Stimulated activated CD4-positive, alpha-beta T cell treated with anti-CD3 and anti-CD28 coated beads, Interleukin-4, amount 100 ng/mL, for 1 hour (primary cell): ENCODE data around the gene KRT33A.
A peak's percentile ranks its signal among the peaks of the same experiment; 100 is the strongest.
"Not testable (repeated sequence)": the region's sequence is repeated elsewhere in the genome, so short reads cannot be mapped to it uniquely, and the experiment has no call there.

ENCODE experiments used
- DNase-seq: peaks from one replicate; pipeline ENCODE4 v3.0.0-alpha.2; 2020

Gene KRT33A

DNA sequence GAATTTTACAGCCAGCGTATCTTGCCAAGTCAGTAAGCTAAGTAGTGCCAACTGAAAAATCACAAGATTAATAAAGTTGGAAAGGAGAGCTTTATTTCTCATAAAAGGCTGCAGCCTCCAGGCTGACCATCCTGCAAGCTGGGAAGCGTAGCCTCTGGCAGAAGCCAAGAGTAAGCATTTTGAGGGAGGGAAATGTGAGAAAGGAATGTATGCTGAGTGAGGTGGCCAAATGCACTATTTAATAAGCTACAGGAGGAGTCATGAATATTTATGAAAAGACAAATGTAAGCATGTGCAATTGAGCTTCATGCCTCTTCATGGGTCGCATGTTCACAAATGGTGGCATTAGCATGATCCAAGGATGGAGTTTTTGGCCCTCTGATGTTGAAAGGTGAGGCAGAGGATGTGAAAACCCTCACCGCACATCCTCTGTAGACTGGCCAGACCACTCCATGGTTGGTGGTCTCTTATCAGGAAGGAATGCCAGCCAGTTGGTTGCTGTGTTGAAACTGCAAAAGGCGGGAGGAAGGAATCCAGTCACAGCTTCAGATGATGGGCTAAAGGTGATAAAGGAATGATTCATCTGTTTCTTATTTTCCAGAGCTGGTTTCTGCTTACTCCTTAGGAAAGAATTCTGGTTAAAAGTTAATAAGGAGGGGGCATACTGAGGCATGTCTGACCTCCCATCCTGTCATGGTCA lies 9.8 kb upstream of the KRT33A start:
- no peak for DNase-seq

DNA sequence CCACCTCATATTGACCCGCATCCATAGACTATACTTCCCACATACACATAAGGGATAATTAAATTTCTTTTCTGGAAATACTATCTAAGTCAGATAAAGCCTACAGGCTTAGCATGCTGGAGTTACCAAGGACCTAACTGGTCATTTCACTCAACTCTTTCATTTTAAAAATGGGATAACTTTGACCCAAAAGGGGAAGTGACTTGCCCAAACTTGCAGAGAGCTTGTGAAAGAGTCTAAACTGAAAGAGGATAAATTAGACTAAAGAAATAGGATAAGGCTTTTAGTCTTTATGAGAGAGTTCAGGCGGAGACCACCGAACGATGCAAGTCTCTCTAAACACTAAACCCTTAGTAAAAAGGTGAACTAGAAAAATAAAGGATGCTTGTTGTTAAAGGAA lies 3.9 kb upstream of the KRT33A start:
- DNase-seq: no peak

DNA sequence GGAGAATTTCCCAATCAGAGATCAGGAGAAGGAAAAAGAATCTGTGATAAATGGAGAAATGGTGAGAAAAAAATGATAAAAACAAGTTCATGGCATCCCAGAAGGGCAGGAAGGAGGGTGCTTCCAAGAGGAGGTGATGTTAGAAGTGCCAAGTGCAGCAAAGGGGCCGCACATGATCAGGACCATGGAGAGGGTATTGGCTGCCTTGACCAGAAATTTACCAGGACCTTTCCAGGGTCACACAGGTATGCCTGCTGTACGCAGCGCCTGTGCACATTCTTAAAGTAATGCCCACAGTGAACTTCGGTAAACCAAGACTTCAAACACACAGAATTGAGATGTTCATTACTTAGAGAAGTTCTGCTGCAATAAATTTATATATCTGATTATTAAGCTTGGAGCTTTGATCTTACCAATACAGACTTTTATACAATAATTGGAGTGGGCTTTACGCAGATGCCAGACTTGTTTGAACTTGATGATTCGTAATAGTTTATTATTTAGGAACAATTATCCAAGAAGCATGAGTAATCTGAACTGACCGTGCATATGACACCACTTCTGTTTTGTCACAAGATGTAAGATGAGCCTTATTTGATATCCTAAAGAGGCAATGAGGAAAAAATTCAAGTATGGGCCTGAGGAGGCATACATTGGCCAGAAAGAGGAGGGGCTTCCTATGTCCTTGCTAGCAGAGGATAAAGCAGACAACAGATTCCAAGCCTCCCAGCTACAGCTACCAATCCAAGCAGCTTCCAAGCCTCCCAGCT lies 2.2 kb upstream of the KRT33A start:
- no peak for DNase-seq

DNA sequence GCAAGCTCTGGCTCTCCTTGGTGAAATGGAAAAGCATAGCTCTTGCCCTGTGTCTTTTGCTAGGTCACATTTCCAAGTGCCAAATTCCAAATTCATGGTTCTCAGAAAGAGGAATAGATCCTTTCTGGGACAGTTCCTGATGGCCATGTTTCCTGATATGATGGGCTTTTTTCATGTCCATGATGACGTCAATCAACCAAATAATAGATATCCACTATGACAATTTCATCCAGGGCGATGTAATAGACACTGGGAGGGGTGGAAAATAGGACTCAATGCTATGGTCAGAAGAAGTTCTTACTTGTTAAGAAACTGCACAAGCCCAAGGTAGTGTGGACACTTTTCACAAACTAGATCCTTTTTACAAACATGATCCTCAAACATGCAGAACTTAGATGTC lies 549 bp upstream of the KRT33A start:
- DNase-seq: no peak

DNA sequence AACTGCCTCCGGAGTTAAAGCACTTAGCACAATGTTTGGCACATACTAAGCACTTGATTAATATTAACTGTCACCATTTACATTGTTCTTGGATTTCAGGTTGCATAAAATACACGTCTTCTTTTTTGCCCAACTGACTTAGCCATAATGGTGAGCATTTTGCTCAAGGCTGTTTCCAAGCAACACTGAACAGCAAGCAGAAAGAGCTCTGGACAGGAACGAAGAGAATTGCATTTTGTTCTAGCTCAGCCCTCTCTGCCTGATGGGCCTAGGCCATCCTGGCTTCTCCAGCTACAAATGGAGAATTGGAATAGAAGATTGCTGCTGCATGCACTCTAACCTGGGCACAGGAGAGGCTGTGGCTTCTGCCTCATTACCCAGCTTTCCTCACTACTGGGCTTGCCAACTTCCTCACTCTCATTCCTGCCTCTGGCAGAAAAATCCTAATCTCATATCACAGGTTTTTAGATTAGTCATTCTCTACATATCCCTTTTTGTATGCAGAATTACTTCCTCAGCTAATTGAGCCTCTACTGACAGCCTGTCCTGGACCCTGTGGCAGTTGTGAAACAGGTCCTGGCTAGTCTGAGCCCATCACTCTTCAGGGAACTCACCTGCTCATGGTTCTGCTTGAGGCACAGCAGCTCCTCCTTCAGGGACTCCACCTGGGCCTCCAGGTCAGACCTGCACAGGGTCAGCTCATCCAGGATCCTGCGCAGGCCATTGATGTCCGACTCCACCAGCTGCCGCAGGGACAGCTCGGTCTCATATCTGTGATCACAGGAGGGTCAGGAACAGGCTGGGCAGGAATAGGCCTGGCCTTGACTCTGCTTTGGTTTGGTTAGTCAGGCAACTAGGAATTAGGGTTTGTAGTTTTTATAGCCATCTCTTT lies 2.5 kb downstream of the KRT33A start:
- no peak for DNase-seq

DNA sequence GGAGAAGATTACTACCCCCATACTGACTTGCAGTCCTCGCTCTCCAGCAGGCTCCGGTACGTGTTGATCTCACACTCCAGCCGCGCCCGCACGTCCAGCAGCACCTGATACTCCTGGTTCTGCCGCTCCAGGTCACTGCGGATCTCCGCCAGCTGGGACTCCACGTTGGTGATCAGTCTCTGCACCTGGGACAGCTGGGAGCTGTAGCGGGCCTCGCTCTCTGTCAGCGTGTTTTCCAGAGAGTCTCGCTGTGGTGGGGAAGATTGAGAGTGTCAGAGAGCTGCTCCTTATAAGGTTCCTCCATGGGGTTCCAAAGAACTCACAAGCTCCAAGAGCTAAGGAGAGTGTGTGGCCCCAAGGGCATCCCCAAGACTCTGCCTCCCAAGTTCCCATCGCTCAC lies 4.2 kb downstream of the KRT33A start:
- not testable (repeated sequence) for DNase-seq

DNA sequence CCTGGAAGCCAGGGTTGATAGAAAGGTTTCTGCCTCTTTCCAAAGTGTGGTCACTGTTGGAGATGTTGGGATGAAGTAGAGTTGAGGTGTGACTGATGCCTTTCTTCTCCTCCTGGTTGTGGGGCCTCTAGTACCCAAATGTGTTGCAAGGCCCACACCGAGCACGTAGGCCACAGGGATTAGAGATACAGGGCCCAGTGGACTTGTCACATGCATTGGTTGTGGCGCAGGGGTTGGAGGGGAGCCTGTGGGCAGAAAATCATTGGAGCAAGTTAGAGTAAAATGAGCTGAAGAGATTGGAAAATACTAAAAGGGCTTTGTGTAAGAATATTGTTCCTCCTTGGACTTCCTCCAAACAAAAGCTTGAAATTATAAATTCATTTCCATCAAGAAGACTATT lies 4.6 kb downstream of the KRT33A start:
- DNase-seq: no peak

DNA sequence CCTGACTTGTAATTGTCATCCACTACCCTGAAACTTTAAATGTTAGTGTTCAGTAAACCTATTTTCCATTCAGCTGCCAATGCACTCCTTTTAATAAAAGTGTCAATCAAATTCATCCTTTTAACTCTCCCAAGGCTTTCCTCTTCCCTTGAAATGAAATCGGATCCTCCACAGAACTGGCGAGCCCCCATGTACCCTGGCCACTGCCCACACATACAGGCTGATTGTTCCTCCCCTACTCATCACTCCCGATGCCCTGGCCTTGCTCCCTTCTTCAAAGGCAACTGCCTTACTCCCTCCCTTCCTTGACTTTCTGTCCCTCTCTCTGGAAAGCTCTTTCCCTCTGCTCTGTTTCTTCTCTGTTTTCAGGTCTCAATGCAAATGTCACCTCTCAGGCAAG lies 7.6 kb downstream of the KRT33A start:
- DNase-seq: no peak

DNA sequence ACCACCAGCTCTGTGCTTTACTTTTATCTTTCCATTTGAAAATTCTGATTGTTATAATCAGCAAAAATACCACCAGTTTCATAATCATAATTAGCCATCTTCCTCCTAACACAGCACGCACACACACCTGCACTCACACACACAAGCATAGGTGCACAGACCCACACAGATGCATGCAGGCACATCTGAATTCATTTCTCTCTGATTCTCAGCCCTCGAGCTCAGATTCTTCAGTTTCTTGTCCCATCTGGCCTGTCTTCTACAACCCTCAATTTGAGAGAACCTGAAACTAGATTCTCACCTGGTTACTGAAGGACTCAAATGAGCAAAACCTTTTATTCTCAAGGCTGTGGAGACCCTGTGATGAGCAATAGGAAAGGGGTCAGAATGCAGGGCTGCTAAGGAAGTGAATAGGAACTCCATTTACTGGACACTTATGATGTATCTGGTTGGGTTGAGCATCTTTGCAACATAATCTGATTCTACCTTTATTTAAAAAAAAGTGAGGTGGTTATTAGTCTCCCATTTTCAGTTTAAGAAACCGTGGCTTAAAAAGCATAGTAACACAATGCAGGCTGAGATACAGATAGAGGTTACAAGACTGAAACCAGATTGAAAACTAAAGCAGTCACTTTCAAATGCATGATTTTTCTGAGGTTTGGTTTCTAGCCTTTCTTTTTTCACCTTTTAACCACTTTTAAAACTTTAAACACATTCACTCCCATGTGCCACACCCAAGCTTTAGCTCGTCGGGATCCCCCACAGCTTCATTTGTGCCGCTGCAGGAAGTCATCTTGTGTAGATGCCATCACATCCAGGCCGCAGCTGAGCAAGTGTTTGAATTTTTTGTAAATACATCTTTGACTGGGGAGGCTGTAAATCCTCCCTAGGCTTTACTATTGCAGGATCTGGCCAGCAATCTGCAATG lies 9.4 kb downstream of the KRT33A start:
- peak; percentile 33 for DNase-seq

DNA sequence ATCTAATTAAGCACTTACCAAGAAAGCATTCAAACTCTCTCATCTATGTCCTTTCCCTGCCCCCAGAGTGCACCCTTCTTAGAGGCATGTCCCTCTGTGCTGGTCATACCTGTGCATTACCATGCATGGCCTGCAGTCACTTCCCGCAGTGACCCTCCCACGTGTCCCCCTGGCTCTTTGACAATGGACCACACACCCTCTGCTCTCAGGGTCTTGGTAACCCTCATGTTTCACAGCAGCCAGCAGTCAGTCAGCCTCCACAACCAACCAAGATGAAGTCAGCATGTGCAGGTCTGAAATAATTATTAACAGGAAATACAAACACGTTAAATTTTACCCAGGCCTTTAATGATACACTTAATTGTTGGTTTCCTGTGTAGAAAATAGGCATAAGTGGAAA lies 10.1 kb downstream of the KRT33A start:
- no peak for DNase-seq

DNA sequence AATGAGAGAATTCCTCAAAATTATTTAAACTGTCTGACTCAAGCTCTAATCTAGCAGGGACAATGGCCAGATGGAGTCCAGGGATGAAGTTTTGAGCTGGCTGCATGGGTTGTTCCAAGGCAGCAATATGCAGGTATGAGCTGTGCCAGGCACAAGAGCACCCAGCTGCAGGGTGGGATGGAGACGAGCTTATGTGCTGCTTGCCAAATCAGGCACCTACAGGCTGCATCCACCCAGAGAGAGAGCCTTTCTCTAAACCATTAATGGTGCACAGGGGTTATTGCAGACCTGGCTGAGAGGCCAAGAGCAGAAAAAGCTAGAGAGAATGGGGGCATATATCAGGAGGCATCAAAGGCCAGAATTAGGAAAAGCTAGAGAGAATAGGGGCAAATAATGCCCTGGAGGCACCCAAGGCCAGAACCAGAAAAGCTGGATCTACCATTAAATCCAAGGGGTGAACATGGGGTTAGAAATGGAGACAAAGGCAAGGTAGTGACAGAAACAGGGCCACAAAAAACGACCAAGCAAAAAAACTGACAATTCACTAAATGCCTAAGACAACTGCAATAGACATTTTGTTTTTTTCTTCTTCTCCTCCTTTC lies 11.0 kb downstream of the KRT33A start:
- DNase-seq: no peak

DNA sequence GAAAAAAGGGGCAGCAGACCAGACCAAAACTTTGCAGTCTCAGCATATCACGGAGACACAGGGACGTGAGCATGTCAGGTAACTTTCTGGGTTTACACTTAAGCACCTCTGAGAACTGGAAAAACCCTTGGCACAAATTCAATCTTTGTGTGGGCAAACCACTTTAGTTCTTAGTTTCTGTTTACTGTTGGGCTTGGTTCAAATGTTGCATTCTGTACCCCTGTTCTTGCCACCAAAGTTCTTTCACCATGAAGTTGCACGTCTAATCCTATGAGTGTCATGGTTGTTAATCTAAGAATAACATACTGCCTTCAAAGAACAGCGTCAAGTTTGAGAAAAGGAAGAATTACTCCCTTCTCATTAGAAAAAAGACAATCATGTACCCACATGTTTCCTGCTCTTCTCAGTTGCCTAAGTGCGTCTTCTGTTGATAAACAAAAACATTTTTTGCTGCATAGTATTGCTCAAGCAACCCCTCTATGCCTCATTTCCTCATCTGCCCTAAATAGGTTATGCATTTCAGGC lies 11.6 kb downstream of the KRT33A start:
- DNase-seq: no peak

DNA sequence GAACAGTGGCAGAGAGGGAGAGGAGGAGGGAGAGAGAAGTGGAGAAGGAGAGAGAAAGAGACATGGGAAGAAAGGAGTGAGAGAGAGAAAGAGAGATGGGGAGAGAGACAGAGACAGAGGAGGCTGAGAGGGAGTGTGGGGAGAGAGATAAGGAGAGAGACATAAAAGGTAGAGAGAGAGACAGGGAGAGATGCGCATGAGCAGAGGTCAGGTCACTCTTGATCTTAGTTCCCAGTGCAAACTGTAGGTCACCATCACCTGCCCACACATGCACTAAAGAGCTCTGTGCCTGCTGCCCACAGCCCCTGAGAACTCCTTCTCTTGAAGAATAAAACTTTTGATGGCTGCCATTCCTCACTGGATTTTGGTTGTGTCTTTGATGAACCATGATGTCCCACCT lies 14.9 kb downstream of the KRT33A start:
- DNase-seq: no peak

DNA sequence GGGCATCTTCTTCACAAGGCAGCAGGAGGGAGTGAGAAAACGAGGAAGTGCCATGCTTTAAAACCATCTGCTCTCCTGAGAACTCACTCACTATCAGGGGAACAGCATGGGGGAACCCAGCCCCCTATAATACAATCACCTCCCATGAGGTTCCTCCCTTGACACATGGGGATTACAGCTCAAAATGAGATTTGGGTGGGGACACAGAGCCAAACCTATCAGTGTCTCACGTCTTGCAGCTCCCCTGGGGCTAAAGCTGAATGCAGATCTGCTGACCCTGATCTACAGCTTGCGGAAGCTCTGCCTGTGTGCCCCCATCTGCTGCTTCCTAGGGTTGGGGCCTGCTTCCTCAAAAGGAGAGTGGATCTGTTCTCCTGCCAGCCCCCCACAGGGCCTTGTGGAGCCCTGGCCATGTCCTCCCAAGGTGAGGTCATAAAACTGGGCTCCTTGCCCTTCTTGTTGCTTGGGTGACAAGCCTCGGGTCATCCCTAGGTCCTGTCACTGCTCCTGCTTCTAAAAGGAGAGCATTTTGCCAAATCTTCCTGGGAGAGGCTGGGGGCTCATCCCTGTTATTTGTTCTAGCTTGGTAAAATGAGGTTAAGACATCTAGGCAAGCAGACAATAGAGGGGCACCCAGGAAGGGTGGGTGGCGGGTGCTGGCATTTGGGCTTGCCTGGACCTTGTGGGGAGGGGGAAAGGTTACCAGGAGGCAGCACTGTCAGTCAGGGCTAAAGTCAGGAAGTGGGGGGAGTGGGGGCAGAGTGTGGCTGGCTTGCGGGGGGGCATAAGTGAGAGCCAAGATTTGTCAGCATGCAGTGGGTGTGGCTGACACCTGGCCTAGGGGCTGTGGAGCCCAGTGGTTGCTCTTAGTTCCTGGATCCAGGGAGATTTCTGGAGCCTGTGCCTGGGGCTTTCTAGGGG lies 16.0 kb downstream of the KRT33A start:
- no peak for DNase-seq

DNA sequence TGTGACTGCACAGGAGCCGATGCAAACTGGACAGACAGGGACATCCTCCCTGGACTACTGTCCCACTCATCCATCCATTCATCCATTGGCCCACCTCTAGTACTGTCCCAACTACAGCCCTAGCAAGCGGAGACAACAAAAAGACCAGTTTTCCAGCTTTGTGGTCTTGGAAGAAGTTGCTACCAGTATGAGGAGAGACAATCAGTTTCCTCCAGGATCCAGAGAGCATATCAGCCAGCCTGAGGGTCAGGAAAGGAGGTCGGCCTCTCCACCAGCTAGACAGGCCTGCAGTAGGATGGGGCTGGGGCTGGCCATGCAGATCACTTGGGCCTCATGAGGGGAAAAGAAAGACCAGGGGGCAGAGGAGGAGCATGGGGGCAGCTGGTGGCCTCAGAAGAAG lies 16.8 kb downstream of the KRT33A start:
- DNase-seq: no peak

DNA sequence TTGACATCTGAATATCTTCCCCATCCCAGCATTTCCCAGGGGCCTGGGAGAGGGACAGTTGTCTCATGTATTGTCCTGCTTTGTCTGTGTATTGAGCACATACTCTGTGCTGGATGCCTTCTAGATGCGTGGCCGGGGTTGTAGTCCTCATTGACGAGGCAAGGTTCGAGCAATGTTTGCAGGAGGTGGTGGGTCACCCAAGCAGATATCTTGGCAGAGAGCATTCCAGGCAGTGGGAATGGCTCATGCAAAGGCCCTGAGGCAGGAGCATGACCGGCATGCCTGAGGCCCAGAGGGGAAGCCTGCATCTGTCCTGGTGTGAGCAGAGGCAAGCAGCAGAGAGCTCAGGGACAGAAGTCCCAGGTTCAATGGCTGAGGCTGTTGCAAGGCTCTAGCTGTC lies 17.5 kb downstream of the KRT33A start:
- DNase-seq: no peak

DNA sequence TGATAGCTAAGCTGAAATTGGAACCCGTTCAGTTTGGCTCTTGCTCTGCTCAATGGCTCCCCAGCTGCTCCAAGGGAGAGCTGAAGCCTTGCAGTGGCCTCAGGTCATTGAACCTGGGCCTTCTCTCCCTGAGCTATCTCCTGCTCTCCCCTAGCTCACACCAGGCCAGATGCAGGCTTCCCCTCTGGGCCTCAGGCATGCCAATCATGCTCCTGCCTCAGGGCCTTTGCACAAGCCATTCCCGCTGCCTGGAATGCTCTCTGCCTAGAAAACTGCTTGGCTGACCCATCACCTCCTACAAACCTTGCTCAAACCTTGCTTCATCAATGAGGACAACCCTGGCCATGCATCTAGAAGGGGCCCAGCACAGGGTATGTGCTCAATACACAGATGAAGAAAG lies 18.4 kb downstream of the KRT33A start:
- DNase-seq: no peak

DNA sequence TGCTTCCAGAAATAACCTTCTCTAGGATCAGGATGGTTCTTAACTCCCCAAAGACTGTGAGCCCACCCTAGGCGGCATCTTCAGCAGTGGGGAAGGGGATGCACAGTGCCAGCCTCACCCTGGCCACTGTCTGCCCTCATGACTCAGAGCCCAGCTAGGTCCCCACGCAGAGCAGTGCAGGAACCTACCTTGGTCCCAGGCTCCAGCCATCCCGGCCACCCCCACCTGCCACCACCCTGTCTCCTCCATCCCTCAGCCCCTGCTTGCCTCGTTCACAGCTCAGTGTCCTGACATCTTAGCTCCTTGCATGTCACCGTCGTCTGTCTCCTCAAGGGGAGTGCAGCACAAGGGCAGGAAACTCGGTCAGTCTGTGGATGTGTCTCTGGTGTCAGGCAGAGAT lies 19.0 kb downstream of the KRT33A start:
- no peak for DNase-seq

DNA sequence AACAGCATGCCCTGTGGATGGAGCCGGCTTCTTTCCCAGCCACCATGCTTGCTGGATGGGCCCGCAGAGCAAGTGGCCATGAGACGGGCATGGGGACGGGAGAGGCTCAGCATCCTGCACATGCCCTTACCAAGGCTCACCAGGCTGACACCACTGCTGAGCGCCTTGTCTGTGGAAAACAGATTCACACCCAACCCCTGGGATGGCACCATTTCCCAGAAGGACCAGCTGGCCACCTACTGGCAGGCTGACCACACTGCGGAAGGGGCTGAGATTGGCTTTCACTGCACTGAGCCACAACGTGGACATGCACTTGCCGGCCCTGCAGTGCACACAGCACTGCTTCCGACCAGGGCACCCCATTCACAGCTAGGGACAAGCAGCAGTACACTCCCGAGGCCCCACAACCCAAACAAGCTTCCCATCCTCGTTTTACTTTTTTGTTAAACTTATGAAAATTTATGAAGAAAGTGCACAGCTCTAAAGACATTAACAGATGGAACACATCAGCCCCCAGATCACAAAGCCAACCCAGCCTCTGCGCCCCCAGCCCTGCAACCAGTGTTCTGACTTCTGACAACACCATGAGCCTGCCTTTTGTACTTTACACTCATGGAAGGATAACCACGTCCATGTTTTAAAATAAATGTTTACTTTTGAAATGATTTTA lies 21.2 kb downstream of the KRT33A start:
- no peak for DNase-seq

DNA sequence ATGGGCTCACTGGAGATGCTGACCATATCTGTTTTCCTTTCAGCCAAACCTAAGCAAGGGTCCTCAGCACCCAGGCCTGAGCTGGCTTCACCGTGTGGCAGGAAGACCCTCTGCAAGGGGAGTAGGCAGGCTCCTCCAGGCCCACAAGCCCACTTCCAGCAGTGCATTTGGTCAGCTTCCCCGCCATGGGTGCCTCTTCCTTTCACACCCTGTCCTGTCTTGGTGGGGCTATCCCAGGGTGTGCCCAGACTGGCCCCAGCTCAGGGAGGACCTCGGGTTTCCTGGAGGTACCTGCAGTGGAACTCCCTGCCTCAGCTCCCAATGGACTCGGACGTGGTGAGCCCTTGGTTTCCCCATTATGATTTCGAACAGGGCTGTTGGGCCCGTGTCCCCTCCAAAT lies 22.4 kb downstream of the KRT33A start:
- DNase-seq: no peak
